Mesothelial cell of epicardium (in vitro differentiated cells): Measurements from ENCODE around the gene CST3. TPM values are rescaled to one million over a fixed set of nuclear protein-coding genes. Genes with fewer than 3 reads are reported as not detected.

Experiments
- DNase-seq, 2 experiments: peaks; one replicate each; pipeline ENCODE4 v3.0.0; 2021; ENCODE audit warnings: low spot score in 2 of 2; ENCODE audit not compliant: unreplicated experiment in 2 of 2
- H3K27ac Mint-ChIP-seq: 2 replicates; pipeline ENCODE4 v1.8.0; 2021; ENCODE audit warnings: mixed read lengths
- H3K27me3 Mint-ChIP-seq: 2 replicates; pipeline ENCODE4 v1.8.0; 2021; ENCODE audit warnings: low read depth, mixed read lengths
- H3K36me3 Mint-ChIP-seq: 2 replicates; pipeline ENCODE4 v1.8.0; 2021; ENCODE audit warnings: mixed read lengths
- H3K4me1 Mint-ChIP-seq: 2 replicates; pipeline ENCODE4 v1.8.0; 2021; ENCODE audit warnings: mixed read lengths
- H3K4me3 Mint-ChIP-seq: 2 replicates; pipeline ENCODE4 v1.8.0; 2021; ENCODE audit warnings: mild to moderate bottlenecking, moderate library complexity, mixed read lengths
- H3K9me3 Mint-ChIP-seq: 2 replicates; pipeline ENCODE4 v1.8.0; 2021; ENCODE audit warnings: mixed read lengths
- total RNA-seq: library from RNA; stranded (reverse); gene quantifications from 3 replicates; pipeline ENCODE4 v1.2.1, GENCODE V29; 2021
- TF ChIP-seq, protein P1 (sequence below): fragments of 200-600 bp; sonication (generic); IDR thresholded peaks from one replicate; pipeline ENCODE4 v1.5.0; 2021; ENCODE audit warnings: antibody characterized with exemption; ENCODE audit not compliant: unreplicated experiment

Gene CST3
- total RNA-seq, 1 donor from 2014 or later: 138 TPM

- DNase-seq: no peak
- Mint-ChIP-seq H3K9me3 (peaks cover 9% of the 10 kb centered on the region), H3K4me1 (no peaks in the 10 kb centered on the region), H3K27me3 (peaks cover 19% of the 10 kb centered on the region), H3K36me3 (no peaks in the 10 kb centered on the region), H3K27ac (no peak overlapping the region), H3K4me3 (no peak overlapping the region)
- TF ChIP-seq, protein P1, sequence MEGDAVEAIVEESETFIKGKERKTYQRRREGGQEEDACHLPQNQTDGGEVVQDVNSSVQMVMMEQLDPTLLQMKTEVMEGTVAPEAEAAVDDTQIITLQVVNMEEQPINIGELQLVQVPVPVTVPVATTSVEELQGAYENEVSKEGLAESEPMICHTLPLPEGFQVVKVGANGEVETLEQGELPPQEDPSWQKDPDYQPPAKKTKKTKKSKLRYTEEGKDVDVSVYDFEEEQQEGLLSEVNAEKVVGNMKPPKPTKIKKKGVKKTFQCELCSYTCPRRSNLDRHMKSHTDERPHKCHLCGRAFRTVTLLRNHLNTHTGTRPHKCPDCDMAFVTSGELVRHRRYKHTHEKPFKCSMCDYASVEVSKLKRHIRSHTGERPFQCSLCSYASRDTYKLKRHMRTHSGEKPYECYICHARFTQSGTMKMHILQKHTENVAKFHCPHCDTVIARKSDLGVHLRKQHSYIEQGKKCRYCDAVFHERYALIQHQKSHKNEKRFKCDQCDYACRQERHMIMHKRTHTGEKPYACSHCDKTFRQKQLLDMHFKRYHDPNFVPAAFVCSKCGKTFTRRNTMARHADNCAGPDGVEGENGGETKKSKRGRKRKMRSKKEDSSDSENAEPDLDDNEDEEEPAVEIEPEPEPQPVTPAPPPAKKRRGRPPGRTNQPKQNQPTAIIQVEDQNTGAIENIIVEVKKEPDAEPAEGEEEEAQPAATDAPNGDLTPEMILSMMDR: no peak
Observed at GRCh38 chr20:23614163-23614562, 23.6 kb downstream of the CST3 start.

- no peaks in the 10 kb centered on the region for H3K4me1 Mint-ChIP-seq
- no peak overlapping the region for H3K27ac Mint-ChIP-seq
- peaks cover 16% of the 10 kb centered on the region for H3K27me3 Mint-ChIP-seq
- no peak overlapping the region for H3K4me3 Mint-ChIP-seq
- no peak for DNase-seq
- no peaks in the 10 kb centered on the region for H3K36me3 Mint-ChIP-seq
- peaks cover 9% of the 10 kb centered on the region for H3K9me3 Mint-ChIP-seq
- TF ChIP-seq, protein P1: no peak
Observed at GRCh38 chr20:23613676-23614075, 24.1 kb downstream of the CST3 start.

DNA sequence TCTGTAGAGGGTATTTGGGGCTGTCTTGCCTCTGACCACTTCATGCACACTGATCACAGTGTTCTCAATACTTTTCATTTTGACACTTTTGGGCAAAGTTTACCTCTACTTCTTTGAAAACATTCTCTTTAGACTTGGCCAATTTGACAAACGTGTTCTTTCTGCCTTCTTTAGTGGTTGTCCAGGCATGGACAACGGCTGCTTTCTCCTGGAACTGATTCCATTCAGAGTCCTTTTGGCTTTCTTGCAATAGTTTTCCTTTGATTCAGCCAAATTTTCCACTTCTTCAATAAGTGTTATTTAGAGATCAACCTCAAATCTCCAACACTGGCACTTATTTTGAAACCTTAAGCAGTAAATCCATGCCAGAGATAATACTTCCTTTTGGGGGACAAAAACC is 25.4 kb downstream of the CST3 start:
- Mint-ChIP-seq H3K36me3 (no peaks in the 10 kb centered on the region), H3K27me3 (peaks cover 7% of the 10 kb centered on the region), H3K27ac (no peak overlapping the region), H3K4me1 (no peaks in the 10 kb centered on the region), H3K9me3 (peaks cover 9% of the 10 kb centered on the region), H3K4me3 (no peak overlapping the region)
- no peak for DNase-seq
- TF ChIP-seq, protein P1: no peak

DNA sequence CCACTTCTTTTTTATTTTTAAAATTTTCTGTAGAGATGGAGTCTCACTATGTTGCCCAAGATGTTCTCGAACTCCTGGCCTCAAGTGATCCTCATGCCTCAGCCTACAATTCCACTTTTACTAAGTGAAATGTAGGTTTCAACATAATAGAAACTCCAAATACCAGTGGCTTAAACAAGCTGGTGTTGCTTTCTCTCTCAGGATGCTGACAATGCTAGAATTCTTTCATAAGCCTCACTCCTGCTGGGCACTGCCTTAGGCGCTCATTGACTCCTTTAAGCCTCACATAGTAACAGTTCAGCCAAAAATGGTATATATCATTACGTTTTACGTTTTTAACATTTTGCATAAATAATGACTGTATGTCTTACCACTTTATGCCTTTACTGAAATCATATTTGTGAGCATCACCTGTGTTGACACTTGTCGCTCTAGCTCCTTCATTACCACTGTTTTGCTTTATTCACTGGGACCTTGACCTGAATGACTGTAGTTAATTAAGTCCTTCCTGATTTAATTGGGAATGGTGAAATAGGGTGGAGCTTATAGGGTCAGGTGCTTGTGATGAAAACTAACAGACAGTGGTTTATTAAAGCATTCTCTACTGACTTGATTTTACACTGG is 28.2 kb downstream of the CST3 start:
- H3K27ac Mint-ChIP-seq: no peak overlapping the region
- TF ChIP-seq, protein P1: no peak
- peaks cover 5% of the 10 kb centered on the region for H3K27me3 Mint-ChIP-seq
- no peak for DNase-seq
- H3K4me3 Mint-ChIP-seq: no peak overlapping the region
- no peaks in the 10 kb centered on the region for H3K4me1 Mint-ChIP-seq
- no peaks in the 10 kb centered on the region for H3K36me3 Mint-ChIP-seq
- no peaks in the 10 kb centered on the region for H3K9me3 Mint-ChIP-seq

DNA sequence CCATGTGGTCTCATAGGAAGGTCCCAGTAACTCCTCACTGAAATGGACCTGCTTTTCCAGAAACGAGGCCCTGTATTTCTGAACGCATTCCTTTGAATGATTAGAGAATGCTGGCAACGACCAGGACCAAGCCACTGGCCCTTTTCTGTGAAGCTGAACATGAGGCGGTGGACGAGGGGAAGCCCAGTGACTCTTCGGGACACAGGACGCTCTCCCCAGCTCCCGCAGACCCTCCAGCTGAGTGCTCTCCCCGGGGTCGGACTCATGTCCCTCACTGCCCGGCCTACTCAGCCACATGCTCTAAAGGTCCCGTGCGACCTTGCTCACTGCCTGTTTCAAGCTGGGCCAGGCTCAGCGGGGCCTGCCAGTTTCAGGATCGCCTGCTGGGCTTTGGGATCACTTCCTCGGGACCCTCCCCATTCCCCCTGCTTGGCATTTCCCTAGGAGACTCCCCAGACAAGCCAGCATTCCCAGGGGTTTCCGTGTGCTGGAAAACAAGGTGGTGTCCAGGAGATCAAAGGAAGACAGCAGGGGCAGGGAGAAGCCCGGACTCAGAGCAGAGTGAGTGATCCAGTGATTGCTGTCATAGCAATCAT is 29.4 kb downstream of the CST3 start:
- H3K27ac Mint-ChIP-seq: no peak overlapping the region
- no peaks in the 10 kb centered on the region for H3K36me3 Mint-ChIP-seq
- H3K4me3 Mint-ChIP-seq: no peak overlapping the region
- DNase-seq: no peak
- TF ChIP-seq, protein P1: no peak
- H3K9me3 Mint-ChIP-seq: no peaks in the 10 kb centered on the region
- no peaks in the 10 kb centered on the region for H3K4me1 Mint-ChIP-seq
- H3K27me3 Mint-ChIP-seq: peaks cover 11% of the 10 kb centered on the region
